GM12864 (cell line): ENCODE data around the gene STX8.

Source experiments
- DNase-seq: peaks from one replicate; pipeline ENCODE4 v3.0.0-alpha.2; 2011; ENCODE audit warnings: low read depth
- H3K4me3 ChIP-seq: 2 replicates; pipeline ENCODE4 v1.5.1; 2011; ENCODE audit warnings: mild to moderate bottlenecking, low read depth, low read length, control low read depth
- CTCF ChIP-seq: IDR thresholded peaks from 2 replicates; pipeline ENCODE4 v1.5.1; 2011; ENCODE audit warnings: low read depth, mild to moderate bottlenecking, moderate library complexity, low read length, control low read depth, inconsistent platforms; ENCODE audit errors: missing control alignments

The STX8 gene

GRCh38 chr17:9512323-9513168 is 63.1 kb downstream of the STX8 start:
- no peak for DNase-seq
- H3K4me3 ChIP-seq = no peak overlapping the region
- TF ChIP-seq CTCF = no peak

- no peak for TF ChIP-seq CTCF
- no peak for DNase-seq
- H3K4me3 ChIP-seq = no peak overlapping the region
Observed at GRCh38 chr17:9509236-9509816, 66.3 kb downstream of the STX8 start.

- H3K4me3 ChIP-seq = no peak overlapping the region
- no peak for TF ChIP-seq CTCF
- no peak for DNase-seq
Observed at GRCh38 chr17:9499041-9499440, 76.6 kb downstream of the STX8 start.

- no peak for TF ChIP-seq CTCF
- no peak for DNase-seq
- no peak overlapping the region for H3K4me3 ChIP-seq
Observed at GRCh38 chr17:9498490-9498889, 77.1 kb downstream of the STX8 start.

- DNase-seq = no peak
- H3K4me3 ChIP-seq = no peak overlapping the region
- TF ChIP-seq CTCF = no peak
Observed at GRCh38 chr17:9488556-9488955, 87.1 kb downstream of the STX8 start.

GRCh38 chr17:9487406-9487805 is 88.2 kb downstream of the STX8 start:
- no peak for TF ChIP-seq CTCF
- no peak overlapping the region for H3K4me3 ChIP-seq
- DNase-seq = no peak
